Measurements from ENCODE around the gene ADAMTSL1. TPM values are rescaled to one million over a fixed set of nuclear protein-coding genes. Genes with fewer than 3 reads are reported as not detected.

ADAMTSL1 gene
- total RNA-seq, 2 donors from 2014 or later, result not detected

- H3K4me1 Mint-ChIP-seq (ENCODE audit: low read depth), result no peaks in the 10 kb centered on the region
- no peaks in the 10 kb centered on the region for H3K36me3 Mint-ChIP-seq (ENCODE audit: insufficient read depth in 2 of 2)
- H3K27me3 Mint-ChIP-seq (ENCODE audit: low read depth), result no peaks in the 10 kb centered on the region
These were observed 324.7 kb downstream of the ADAMTSL1 start for GRCh38 chr9:18798508-18799290.

GRCh38 chr9:18799428-18799827 lies 325.5 kb downstream of the ADAMTSL1 start:
- Mint-ChIP-seq H3K4me3 (no peak overlapping the region), H3K4me1 (ENCODE audit: low read depth) (no peaks in the 10 kb centered on the region), H3K9me3 (peaks cover 0 to 1% of the 10 kb centered on the region in 2 donors), H3K27me3 (ENCODE audit: low read depth) (no peaks in the 10 kb centered on the region), H3K27ac (no peak overlapping the region), H3K36me3 (ENCODE audit: insufficient read depth in 2 of 2) (no peaks in the 10 kb centered on the region)
- DNase-seq (no peak), ATAC-seq (replicated peaks in 1 of 2) (no peak)

More at GRCh38 chr9:18798508-18799290, 324.7 kb downstream of the ADAMTSL1 start:
- no peak overlapping the region for H3K27ac Mint-ChIP-seq
- ATAC-seq (replicated peaks in 1 of 2) (no peak), DNase-seq (no peak)
- peaks cover 0 to 1% of the 10 kb centered on the region in 2 donors for H3K9me3 Mint-ChIP-seq
- no peak overlapping the region for H3K4me3 Mint-ChIP-seq

- no peak for ATAC-seq (replicated peaks in 1 of 2)
- H3K27ac Mint-ChIP-seq, result no peak overlapping the region
- H3K36me3 Mint-ChIP-seq (ENCODE audit: insufficient read depth in 2 of 2), result no peaks in the 10 kb centered on the region
- H3K9me3 Mint-ChIP-seq, result no peaks in the 10 kb centered on the region
- no peaks in the 10 kb centered on the region for H3K4me1 Mint-ChIP-seq (ENCODE audit: low read depth)
- DNase-seq, result no peak
- H3K4me3 Mint-ChIP-seq, result no peak overlapping the region
- no peaks in the 10 kb centered on the region for H3K27me3 Mint-ChIP-seq (ENCODE audit: low read depth)
These were observed 326.6 kb downstream of the ADAMTSL1 start for GRCh38 chr9:18800579-18800978.

- no peaks in the 10 kb centered on the region for H3K9me3 Mint-ChIP-seq
- no peak overlapping the region for H3K4me3 Mint-ChIP-seq
- no peaks in the 10 kb centered on the region for H3K4me1 Mint-ChIP-seq (ENCODE audit: low read depth)
- DNase-seq (no peak), ATAC-seq (replicated peaks in 1 of 2) (no peak)
- H3K27me3 Mint-ChIP-seq (ENCODE audit: low read depth), result peaks cover 7% of the 10 kb centered on the region
- no peak overlapping the region for H3K27ac Mint-ChIP-seq
- no peaks in the 10 kb centered on the region for H3K36me3 Mint-ChIP-seq (ENCODE audit: insufficient read depth in 2 of 2)
These were observed 331.4 kb downstream of the ADAMTSL1 start for GRCh38 chr9:18805386-18805785.

- H3K36me3 Mint-ChIP-seq (ENCODE audit: insufficient read depth in 2 of 2), result no peaks in the 10 kb centered on the region
- no peaks in the 10 kb centered on the region for H3K4me1 Mint-ChIP-seq (ENCODE audit: low read depth)
- no peaks in the 10 kb centered on the region for H3K9me3 Mint-ChIP-seq
- no peak overlapping the region for H3K4me3 Mint-ChIP-seq
- DNase-seq, result no peak
- no peak for ATAC-seq (replicated peaks in 1 of 2)
- peaks cover 7% of the 10 kb centered on the region for H3K27me3 Mint-ChIP-seq (ENCODE audit: low read depth)
- H3K27ac Mint-ChIP-seq, result no peak overlapping the region
These were observed 332.5 kb downstream of the ADAMTSL1 start for GRCh38 chr9:18806232-18807080.

GRCh38 chr9:18810581-18810980 lies 336.6 kb downstream of the ADAMTSL1 start:
- Mint-ChIP-seq H3K27me3 (ENCODE audit: low read depth) (peaks cover 7% of the 10 kb centered on the region), H3K27ac (no peak overlapping the region), H3K36me3 (ENCODE audit: insufficient read depth in 2 of 2) (no peaks in the 10 kb centered on the region), H3K4me3 (no peak overlapping the region), H3K4me1 (ENCODE audit: low read depth) (no peaks in the 10 kb centered on the region), H3K9me3 (no peaks in the 10 kb centered on the region)
- no peak for DNase-seq
- ATAC-seq (replicated peaks in 1 of 2), result no peak

GRCh38 chr9:18811171-18811570 lies 337.2 kb downstream of the ADAMTSL1 start:
- Mint-ChIP-seq H3K27me3 (ENCODE audit: low read depth) (peaks cover 7% of the 10 kb centered on the region), H3K4me1 (ENCODE audit: low read depth) (no peaks in the 10 kb centered on the region), H3K36me3 (ENCODE audit: insufficient read depth in 2 of 2) (no peaks in the 10 kb centered on the region), H3K27ac (no peak overlapping the region), H3K9me3 (no peaks in the 10 kb centered on the region), H3K4me3 (no peak overlapping the region)
- no peak for ATAC-seq (replicated peaks in 1 of 2)
- no peak for DNase-seq

GRCh38 chr9:18819418-18819817 lies 345.5 kb downstream of the ADAMTSL1 start:
- Mint-ChIP-seq H3K4me3 (no peak overlapping the region), H3K4me1 (ENCODE audit: low read depth) (no peaks in the 10 kb centered on the region), H3K27ac (no peak overlapping the region), H3K9me3 (no peaks in the 10 kb centered on the region), H3K27me3 (ENCODE audit: low read depth) (no peaks in the 10 kb centered on the region), H3K36me3 (ENCODE audit: insufficient read depth in 2 of 2) (no peaks in the 10 kb centered on the region)
- ATAC-seq (replicated peaks in 1 of 2), result no peak
- DNase-seq, result no peak

GRCh38 chr9:18820566-18821095 lies 346.7 kb downstream of the ADAMTSL1 start:
- no peaks in the 10 kb centered on the region for H3K36me3 Mint-ChIP-seq (ENCODE audit: insufficient read depth in 2 of 2)
- ATAC-seq (replicated peaks in 1 of 2), result no peak
- H3K27ac Mint-ChIP-seq, result no peak overlapping the region
- DNase-seq, result no peak
- H3K9me3 Mint-ChIP-seq, result no peaks in the 10 kb centered on the region
- H3K4me3 Mint-ChIP-seq, result no peak overlapping the region
- peaks cover 3% of the 10 kb centered on the region for H3K4me1 Mint-ChIP-seq (ENCODE audit: low read depth)
- H3K27me3 Mint-ChIP-seq (ENCODE audit: low read depth), result no peaks in the 10 kb centered on the region

- H3K4me3 Mint-ChIP-seq, result no peak overlapping the region
- no peaks in the 10 kb centered on the region for H3K9me3 Mint-ChIP-seq
- no peaks in the 10 kb centered on the region for H3K36me3 Mint-ChIP-seq (ENCODE audit: insufficient read depth in 2 of 2)
- ATAC-seq (replicated peaks in 1 of 2) (no peak), DNase-seq (no peak)
- no peak overlapping the region for H3K27ac Mint-ChIP-seq
- no peaks in the 10 kb centered on the region for H3K27me3 Mint-ChIP-seq (ENCODE audit: low read depth)
- peaks cover 13% of the 10 kb centered on the region for H3K4me1 Mint-ChIP-seq (ENCODE audit: low read depth)
These were observed 347.8 kb downstream of the ADAMTSL1 start for GRCh38 chr9:18821788-18822187.

- Mint-ChIP-seq H3K27ac (no peak overlapping the region), H3K4me3 (no peak overlapping the region), H3K4me1 (ENCODE audit: low read depth) (peaks cover 13% of the 10 kb centered on the region), H3K27me3 (ENCODE audit: low read depth) (no peaks in the 10 kb centered on the region), H3K36me3 (ENCODE audit: insufficient read depth in 2 of 2) (no peaks in the 10 kb centered on the region), H3K9me3 (no peaks in the 10 kb centered on the region)
- no peak for DNase-seq
- ATAC-seq (replicated peaks in 1 of 2), result no peak
These were observed 348.9 kb downstream of the ADAMTSL1 start for GRCh38 chr9:18822850-18823249.

- no peak for DNase-seq
- H3K4me1 Mint-ChIP-seq (ENCODE audit: low read depth), result peaks cover 13% of the 10 kb centered on the region
- no peak overlapping the region for H3K27ac Mint-ChIP-seq
- no peak for ATAC-seq (replicated peaks in 1 of 2)
- no peaks in the 10 kb centered on the region for H3K36me3 Mint-ChIP-seq (ENCODE audit: insufficient read depth in 2 of 2)
- H3K4me3 Mint-ChIP-seq, result no peak overlapping the region
- H3K27me3 Mint-ChIP-seq (ENCODE audit: low read depth), result no peaks in the 10 kb centered on the region
- no peaks in the 10 kb centered on the region for H3K9me3 Mint-ChIP-seq
These were observed 350.2 kb downstream of the ADAMTSL1 start for GRCh38 chr9:18824095-18824666.

GRCh38 chr9:18825656-18826170 lies 351.8 kb downstream of the ADAMTSL1 start:
- Mint-ChIP-seq H3K9me3 (no peaks in the 10 kb centered on the region), H3K4me3 (no peak overlapping the region), H3K27ac (peak overlapping the region; percentile 52), H3K36me3 (ENCODE audit: insufficient read depth in 2 of 2) (no peaks in the 10 kb centered on the region), H3K4me1 (ENCODE audit: low read depth) (peaks cover 13% of the 10 kb centered on the region), H3K27me3 (ENCODE audit: low read depth) (no peaks in the 10 kb centered on the region)
- DNase-seq (no peak), ATAC-seq (replicated peaks in 1 of 2) (no peak)
